ENCODE measurements around the gene CNNM4. TPM values are rescaled to one million over a fixed set of nuclear protein-coding genes. Genes with fewer than 3 reads are reported as not detected.
A peak's percentile ranks its signal among the peaks of the same experiment; 100 is the strongest.

The CNNM4 gene
- total RNA-seq, 1 experiment from 2014 or later = 10.8 TPM

DNA sequence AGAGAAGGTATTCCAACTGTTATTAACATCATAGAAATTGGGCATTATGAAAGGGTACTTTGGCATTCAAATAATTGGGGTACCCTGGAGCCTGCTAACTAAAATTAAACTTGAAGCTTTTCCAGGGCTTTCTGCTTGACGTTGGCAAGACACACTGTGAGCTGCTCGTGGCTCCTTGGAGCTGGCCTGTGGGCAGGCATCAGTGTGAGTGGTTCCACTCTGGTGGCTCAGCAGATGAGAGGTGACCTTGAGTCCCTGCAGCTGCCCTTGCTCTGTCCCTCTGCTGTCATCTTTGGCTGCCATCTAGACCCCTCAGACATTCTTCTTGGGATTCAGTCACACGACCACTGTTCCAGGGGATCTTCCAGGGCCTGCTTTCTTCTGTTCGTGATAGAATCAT, 62.1 kb downstream of the CNNM4 start:
- no peak for DNase-seq
- peaks cover 24% of the 10 kb centered on the region for H3K36me3 ChIP-seq (replicated peaks; ENCODE audit: control insufficient read depth, insufficient read depth, low read length)
- no peak overlapping the region for H3K4me3 ChIP-seq (ENCODE audit: insufficient read depth, low read depth, low read length)
- no peaks in the 10 kb centered on the region for H3K27me3 ChIP-seq (ENCODE audit: control insufficient read depth, insufficient read depth, low read length)

GRCh38 chr2:96823198-96823597, 62.5 kb downstream of the CNNM4 start:
- H3K4me3 ChIP-seq (ENCODE audit: insufficient read depth, low read depth, low read length) = no peak overlapping the region
- H3K27me3 ChIP-seq (ENCODE audit: control insufficient read depth, insufficient read depth, low read length) = no peaks in the 10 kb centered on the region

DNA sequence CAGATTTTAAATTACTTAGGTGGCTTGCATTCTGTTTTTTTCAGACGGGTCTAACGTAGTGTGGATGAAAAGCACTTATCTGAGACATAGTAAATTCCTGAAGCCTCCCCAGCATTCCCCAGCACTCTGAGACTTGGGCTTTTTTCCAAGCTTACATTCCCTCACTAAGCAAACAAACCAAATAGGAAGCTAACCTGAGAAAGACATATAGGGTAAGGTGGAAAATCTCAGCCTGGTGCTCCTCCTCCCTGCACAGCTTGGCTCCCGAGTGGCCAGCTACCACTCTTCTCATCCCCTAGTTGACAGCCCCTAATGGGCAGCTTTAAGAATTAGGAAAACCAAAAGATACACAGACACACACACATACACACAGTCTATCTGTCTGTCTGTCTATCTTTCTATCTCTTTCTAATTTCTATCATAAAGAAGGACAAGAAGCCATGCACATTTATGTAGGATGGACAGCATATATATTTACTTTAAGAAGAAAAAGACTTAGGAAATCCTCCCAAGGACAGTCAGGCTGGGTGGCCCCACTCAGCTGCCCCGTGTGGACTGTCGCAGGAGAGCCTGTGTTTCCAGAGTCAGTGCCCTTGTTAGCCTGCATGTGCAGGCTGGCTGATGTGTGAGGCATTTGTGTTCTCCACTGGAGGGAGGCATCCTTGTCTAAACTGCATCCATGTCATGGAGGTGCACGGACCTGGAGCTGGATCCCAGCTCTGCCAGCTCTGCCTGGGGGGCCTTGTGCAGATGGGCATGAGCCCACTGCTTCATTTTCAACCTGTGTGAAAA, 63.6 kb downstream of the CNNM4 start:
- H3K36me3 ChIP-seq (replicated peaks; ENCODE audit: control insufficient read depth, insufficient read depth, low read length) = peaks cover 31% of the 10 kb centered on the region
- no peak for DNase-seq
- no peak overlapping the region for H3K4me3 ChIP-seq (ENCODE audit: insufficient read depth, low read depth, low read length)
- no peaks in the 10 kb centered on the region for H3K27me3 ChIP-seq (ENCODE audit: control insufficient read depth, insufficient read depth, low read length)

More at GRCh38 chr2:96823198-96823597, 62.5 kb downstream of the CNNM4 start:
- DNase-seq = no peak
- peaks cover 26% of the 10 kb centered on the region for H3K36me3 ChIP-seq (replicated peaks; ENCODE audit: control insufficient read depth, insufficient read depth, low read length)

DNA sequence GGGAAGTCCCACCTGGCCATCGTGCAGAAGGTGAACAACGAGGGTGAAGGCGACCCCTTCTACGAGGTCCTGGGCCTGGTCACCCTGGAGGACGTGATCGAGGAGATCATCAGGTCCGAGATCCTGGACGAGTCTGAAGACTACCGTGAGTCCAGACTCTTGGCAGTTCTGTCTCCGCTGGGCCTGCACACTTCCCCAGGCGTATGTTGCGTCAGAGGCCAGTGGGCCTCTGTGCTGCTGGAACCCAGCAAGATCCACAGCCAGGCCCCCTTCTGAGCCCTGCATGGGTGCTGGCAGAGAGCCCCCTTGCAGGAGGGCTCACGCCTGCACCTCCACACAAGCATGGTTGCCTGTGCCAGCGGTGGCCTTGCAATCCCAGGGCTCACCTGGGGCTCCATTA, 64.4 kb downstream of the CNNM4 start:
- no peak overlapping the region for H3K4me3 ChIP-seq (ENCODE audit: insufficient read depth, low read depth, low read length)
- peaks cover 31% of the 10 kb centered on the region for H3K36me3 ChIP-seq (replicated peaks; ENCODE audit: control insufficient read depth, insufficient read depth, low read length)
- no peak for DNase-seq
- H3K27me3 ChIP-seq (ENCODE audit: control insufficient read depth, insufficient read depth, low read length) = no peaks in the 10 kb centered on the region

GRCh38 chr2:96826546-96827278, 66.0 kb downstream of the CNNM4 start:
- Histone ChIP-seq H3K4me3 (ENCODE audit: insufficient read depth, low read depth, low read length) (no peak overlapping the region), H3K36me3 (replicated peaks; ENCODE audit: control insufficient read depth, insufficient read depth, low read length) (peaks cover 34% of the 10 kb centered on the region), H3K27me3 (ENCODE audit: control insufficient read depth, insufficient read depth, low read length) (no peaks in the 10 kb centered on the region)
- DNase-seq = no peak

GRCh38 chr2:96828436-96828835, 67.7 kb downstream of the CNNM4 start:
- no peak overlapping the region for H3K4me3 ChIP-seq (ENCODE audit: insufficient read depth, low read depth, low read length)
- no peak for DNase-seq
- H3K36me3 ChIP-seq (replicated peaks; ENCODE audit: control insufficient read depth, insufficient read depth, low read length) = peaks cover 34% of the 10 kb centered on the region
- no peaks in the 10 kb centered on the region for H3K27me3 ChIP-seq (ENCODE audit: control insufficient read depth, insufficient read depth, low read length)

GRCh38 chr2:96828874-96829273, 68.2 kb downstream of the CNNM4 start:
- no peak for DNase-seq
- H3K4me3 ChIP-seq (ENCODE audit: insufficient read depth, low read depth, low read length) = no peak overlapping the region
- peaks cover 34% of the 10 kb centered on the region for H3K36me3 ChIP-seq (replicated peaks; ENCODE audit: control insufficient read depth, insufficient read depth, low read length)
- H3K27me3 ChIP-seq (ENCODE audit: control insufficient read depth, insufficient read depth, low read length) = no peaks in the 10 kb centered on the region

- Histone ChIP-seq H3K27me3 (ENCODE audit: control insufficient read depth, insufficient read depth, low read length) (no peaks in the 10 kb centered on the region), H3K36me3 (replicated peaks; ENCODE audit: control insufficient read depth, insufficient read depth, low read length) (peaks cover 32% of the 10 kb centered on the region), H3K4me3 (ENCODE audit: insufficient read depth, low read depth, low read length) (no peak overlapping the region)
- DNase-seq = no peak
These were observed 69.4 kb downstream of the CNNM4 start for GRCh38 chr2:96830044-96830562.

DNA sequence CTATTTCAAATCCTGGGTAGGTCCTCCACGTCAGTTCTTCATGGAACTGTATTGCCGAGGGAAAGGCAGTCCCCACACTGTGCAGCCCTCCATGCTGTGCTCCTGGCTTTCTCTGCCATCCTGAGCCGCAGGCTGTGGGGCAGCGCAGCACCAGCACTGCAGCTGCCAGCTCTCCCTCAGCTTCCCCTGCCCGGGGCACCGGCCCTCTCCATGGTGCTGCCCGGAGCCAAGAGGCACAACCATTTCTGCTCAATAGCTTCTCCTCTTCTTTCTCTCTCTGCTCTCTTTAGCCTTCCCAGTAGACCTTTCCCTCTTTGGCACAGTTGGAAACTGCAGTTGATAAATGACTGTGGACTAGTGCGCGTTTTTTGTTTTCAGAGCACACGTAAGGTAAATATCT, 71.0 kb downstream of the CNNM4 start:
- H3K36me3 ChIP-seq (replicated peaks; ENCODE audit: control insufficient read depth, insufficient read depth, low read length) = peaks cover 26% of the 10 kb centered on the region
- H3K4me3 ChIP-seq (ENCODE audit: insufficient read depth, low read depth, low read length) = no peak overlapping the region
- DNase-seq = peak; percentile 73
- H3K27me3 ChIP-seq (ENCODE audit: control insufficient read depth, insufficient read depth, low read length) = no peaks in the 10 kb centered on the region

- Histone ChIP-seq H3K27me3 (ENCODE audit: control insufficient read depth, insufficient read depth, low read length) (no peaks in the 10 kb centered on the region), H3K36me3 (replicated peaks; ENCODE audit: control insufficient read depth, insufficient read depth, low read length) (peaks cover 26% of the 10 kb centered on the region), H3K4me3 (ENCODE audit: insufficient read depth, low read depth, low read length) (no peak overlapping the region)
- no peak for DNase-seq
These were observed 71.7 kb downstream of the CNNM4 start for GRCh38 chr2:96832408-96832753.

DNA sequence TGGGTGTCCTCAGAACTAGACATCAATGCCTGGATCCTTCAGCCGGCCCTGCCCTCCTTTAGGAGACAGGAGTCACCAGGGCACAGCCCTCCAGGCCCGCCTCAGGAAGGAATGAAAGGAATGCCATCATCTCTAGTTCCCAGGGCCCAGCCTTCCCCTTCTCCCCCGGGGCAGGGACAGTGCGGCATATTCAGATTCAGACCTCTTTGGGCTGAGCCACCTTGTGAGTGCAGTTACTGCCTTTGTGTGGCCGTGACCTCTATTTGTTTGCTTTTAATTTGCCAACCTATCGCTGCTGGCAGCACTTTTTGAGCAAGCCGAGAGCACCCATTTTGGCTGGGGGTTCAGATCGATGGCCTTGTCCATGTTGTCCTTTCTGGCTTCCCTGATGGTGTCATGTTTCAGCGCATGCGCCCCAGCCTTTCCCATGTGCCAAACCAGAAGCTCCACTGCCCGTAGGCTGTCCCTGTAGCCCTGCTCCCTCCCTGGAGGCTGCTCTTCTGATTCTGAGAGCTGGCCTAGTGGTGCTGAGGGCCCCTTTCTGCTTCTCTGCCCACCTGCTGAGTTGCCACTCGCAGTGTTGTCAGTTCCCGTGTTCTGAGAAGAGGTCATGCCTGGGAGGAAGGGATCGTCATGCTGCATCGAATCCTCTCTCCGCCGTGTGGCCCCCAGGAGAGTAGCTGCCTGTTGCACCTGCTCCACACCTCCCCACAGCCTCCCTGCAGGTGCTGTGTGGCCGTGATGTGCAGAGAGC, 72.2 kb downstream of the CNNM4 start:
- Histone ChIP-seq H3K36me3 (replicated peaks; ENCODE audit: control insufficient read depth, insufficient read depth, low read length) (peaks cover 22% of the 10 kb centered on the region), H3K27me3 (ENCODE audit: control insufficient read depth, insufficient read depth, low read length) (no peaks in the 10 kb centered on the region), H3K4me3 (ENCODE audit: insufficient read depth, low read depth, low read length) (no peak overlapping the region; the same call in 1 of the 2 replicates)
- DNase-seq = peak; percentile 93

- Histone ChIP-seq H3K4me3 (ENCODE audit: insufficient read depth, low read depth, low read length) (no peak overlapping the region), H3K36me3 (replicated peaks; ENCODE audit: control insufficient read depth, insufficient read depth, low read length) (peaks cover 7% of the 10 kb centered on the region), H3K27me3 (ENCODE audit: control insufficient read depth, insufficient read depth, low read length) (no peaks in the 10 kb centered on the region)
- no peak for DNase-seq
These were observed 75.1 kb downstream of the CNNM4 start for GRCh38 chr2:96835830-96836229.

DNA sequence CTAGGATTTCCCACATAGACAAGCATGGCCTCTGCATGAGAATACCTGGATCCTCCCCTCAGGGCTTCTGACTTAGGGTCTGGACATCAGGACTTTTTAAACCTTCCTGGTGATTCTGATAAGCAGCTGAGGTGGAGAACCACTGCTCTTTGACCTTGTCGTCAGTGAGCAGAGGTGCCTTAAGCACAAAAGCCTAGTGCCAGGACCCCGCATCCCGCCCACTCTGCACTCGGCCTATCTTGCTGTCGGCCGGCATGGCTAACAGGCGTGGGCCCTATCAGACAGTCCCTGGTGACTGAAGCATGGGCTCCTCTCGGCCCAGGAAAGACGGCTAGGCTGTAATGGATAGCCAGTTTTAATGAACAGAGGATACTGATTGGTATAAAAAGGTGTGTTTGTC, 76.9 kb downstream of the CNNM4 start:
- Histone ChIP-seq H3K4me3 (ENCODE audit: insufficient read depth, low read depth, low read length) (no peak overlapping the region), H3K36me3 (replicated peaks; ENCODE audit: control insufficient read depth, insufficient read depth, low read length) (peaks cover 2% of the 10 kb centered on the region), H3K27me3 (ENCODE audit: control insufficient read depth, insufficient read depth, low read length) (no peaks in the 10 kb centered on the region)
- DNase-seq = no peak

GRCh38 chr2:96838345-96839292, 77.9 kb downstream of the CNNM4 start:
- Histone ChIP-seq H3K36me3 (replicated peaks; ENCODE audit: control insufficient read depth, insufficient read depth, low read length) (peaks cover 2% of the 10 kb centered on the region), H3K27me3 (ENCODE audit: control insufficient read depth, insufficient read depth, low read length) (no peaks in the 10 kb centered on the region), H3K4me3 (ENCODE audit: insufficient read depth, low read depth, low read length) (no peak overlapping the region)
- no peak for DNase-seq
